K562 (cell line): ENCODE data around the gene MC3R. TPM values are rescaled to one million over a fixed set of nuclear protein-coding genes. Genes with fewer than 3 reads are reported as not detected.
A peak's percentile ranks its signal among the peaks of the same experiment; 100 is the strongest.

Experiments used
- CBFA2T3 ChIP-seq: fragments of 450-650 bp; IDR thresholded peaks from 2 replicates; pipeline ENCODE4 v1.6.1; 2017
- KDM4B ChIP-seq, 2 experiments: fragments of 450-650 bp in 1 of 2; sonication (generic) in 1 of 2; IDR thresholded peaks; 2 replicates each; pipeline ENCODE4 v1.6.1; 2016 to 2017; ENCODE audit warnings: borderline replicate concordance in 2 of 2, antibody characterized with exemption in 1 of 2, low read depth in 1 of 2, mild to moderate bottlenecking in 1 of 2
- MEF2A ChIP-seq: IDR thresholded peaks from 2 replicates; pipeline ENCODE4 v1.6.1; 2011; ENCODE audit warnings: low read depth, mild to moderate bottlenecking, low read length, moderate library complexity; ENCODE audit not compliant: control insufficient read depth
- RAD51 ChIP-seq: fragments of 450-650 bp; IDR thresholded peaks from 2 replicates; pipeline ENCODE4 v1.7.1; 2016; ENCODE audit warnings: low read depth, mild to moderate bottlenecking, borderline replicate concordance
- RBM14 ChIP-seq: fragments of 200-400 bp; formaldehyde crosslinking; IDR thresholded peaks from 2 replicates; pipeline ENCODE4 v1.6.1; 2018; ENCODE audit warnings: low read depth, mild to moderate bottlenecking, low read length, moderate library complexity, borderline replicate concordance; ENCODE audit not compliant: insufficient read depth
- TBP ChIP-seq: optimal IDR thresholded peaks from 2 replicates; pipeline ENCODE3; 2011; ENCODE audit warnings: low read depth, low read length, improper control_type of control experiment
- YY1 ChIP-seq, 3 experiments: IDR thresholded peaks; 2 replicates each; pipeline ENCODE4 v1.6.1; 2011; ENCODE audit warnings: low read length in 2 of 3, mild to moderate bottlenecking in 2 of 3, moderate library complexity in 2 of 3, borderline replicate concordance in 1 of 3, control low read depth in 1 of 3, low read depth in 1 of 3; ENCODE audit not compliant: insufficient read depth in 3 of 3, insufficient replicate concordance in 2 of 3, control insufficient read depth in 1 of 3, insufficient read length in 1 of 3; ENCODE audit errors: extremely low read depth in 1 of 3
- ZNF253 ChIP-seq: fragments of 250-450 bp; sonication (Bioruptor Pico); conservative IDR thresholded peaks from 2 replicates; pipeline ENCODE4 v1.6.1; 2021; ENCODE audit warnings: mild to moderate bottlenecking
- ZNF79 ChIP-seq: fragments of 250-450 bp; sonication (Bioruptor Pico); IDR thresholded peaks from 2 replicates; pipeline ENCODE4 v1.4.0; 2020; ENCODE audit warnings: low read depth, mild to moderate bottlenecking, moderate library complexity
- polyA plus RNA-seq, 8 experiments: library from polyadenylated mRNA; depleted of rRNA in 4 of 8; stranded (reverse) in 5 of 8; unstranded in 3 of 8; fragments of >200 nt; fragmentation: Nextera tagmentation in 2 of 8; fragmentation: Illumina TruSeq in 1 of 8; extraction: Ambion mirVana in 2 of 8; extraction: Trizol in 1 of 8; gene quantifications; 2 replicates each; pipeline versions ENCODE4 v1.2.1 to v1.2.3, GENCODE V29; 2011 to 2014; ENCODE audit warnings: inconsistent platforms in 1 of 8, missing spikeins in 1 of 8
- total RNA-seq, 7 experiments: library from RNA; depleted of rRNA in 6 of 7; stranded (reverse); fragments of >200 nt in 6 of 7; fragmentation: Illumina TruSeq in 2 of 7; extraction: Trizol in 2 of 7; gene quantifications; 2 replicates each; pipeline versions ENCODE4 v1.2.1 to v1.2.3, GENCODE V29; 2011 to 2021; ENCODE audit warnings: low replicate concordance in 1 of 7
- TF ChIP-seq, protein P1 (sequence below): sonication (generic); formaldehyde crosslinking; IDR thresholded peaks from 2 replicates; pipeline ENCODE4 v1.8.0; 2023; ENCODE audit warnings: mild to moderate bottlenecking, missing genetic modification reagents
- TF ChIP-seq, protein P2 (sequence below): sonication (generic); formaldehyde crosslinking; IDR thresholded peaks from 2 replicates; pipeline ENCODE4 v1.8.0; 2022; ENCODE audit warnings: mild to moderate bottlenecking, missing genetic modification reagents
- TF ChIP-seq, protein P3 (sequence below), 2 experiments: fragments of 450-650 bp in 1 of 2; sonication (generic) in 1 of 2; formaldehyde crosslinking in 1 of 2; IDR thresholded peaks; 2 replicates each; pipeline versions ENCODE4 v1.7.1 to v1.9.0; 2016 to 2022; ENCODE audit warnings: inconsistent platforms in 1 of 2, mild to moderate bottlenecking in 1 of 2, missing genetic modification reagents in 1 of 2

MC3R gene
- total and polyA plus RNA-seq, 9 of the 15 experiments (the other 6 are each of a cell fraction or from before 2014, with no cell fraction given): not detected

- no peak for TF ChIP-seq RBM14
- TF ChIP-seq YY1 (IDR thresholded peaks at IDR 0.05; ENCODE audit: borderline replicate concordance in 1 of 3, control insufficient read depth in 1 of 3, extremely low read depth in 1 of 3, insufficient read depth in 3 of 3, insufficient read length in 1 of 3, insufficient replicate concordance in 2 of 3, low read depth in 1 of 3, low read length in 2 of 3): peak in 1 of 3 experiments; percentile 49
- TF ChIP-seq, protein P1, sequence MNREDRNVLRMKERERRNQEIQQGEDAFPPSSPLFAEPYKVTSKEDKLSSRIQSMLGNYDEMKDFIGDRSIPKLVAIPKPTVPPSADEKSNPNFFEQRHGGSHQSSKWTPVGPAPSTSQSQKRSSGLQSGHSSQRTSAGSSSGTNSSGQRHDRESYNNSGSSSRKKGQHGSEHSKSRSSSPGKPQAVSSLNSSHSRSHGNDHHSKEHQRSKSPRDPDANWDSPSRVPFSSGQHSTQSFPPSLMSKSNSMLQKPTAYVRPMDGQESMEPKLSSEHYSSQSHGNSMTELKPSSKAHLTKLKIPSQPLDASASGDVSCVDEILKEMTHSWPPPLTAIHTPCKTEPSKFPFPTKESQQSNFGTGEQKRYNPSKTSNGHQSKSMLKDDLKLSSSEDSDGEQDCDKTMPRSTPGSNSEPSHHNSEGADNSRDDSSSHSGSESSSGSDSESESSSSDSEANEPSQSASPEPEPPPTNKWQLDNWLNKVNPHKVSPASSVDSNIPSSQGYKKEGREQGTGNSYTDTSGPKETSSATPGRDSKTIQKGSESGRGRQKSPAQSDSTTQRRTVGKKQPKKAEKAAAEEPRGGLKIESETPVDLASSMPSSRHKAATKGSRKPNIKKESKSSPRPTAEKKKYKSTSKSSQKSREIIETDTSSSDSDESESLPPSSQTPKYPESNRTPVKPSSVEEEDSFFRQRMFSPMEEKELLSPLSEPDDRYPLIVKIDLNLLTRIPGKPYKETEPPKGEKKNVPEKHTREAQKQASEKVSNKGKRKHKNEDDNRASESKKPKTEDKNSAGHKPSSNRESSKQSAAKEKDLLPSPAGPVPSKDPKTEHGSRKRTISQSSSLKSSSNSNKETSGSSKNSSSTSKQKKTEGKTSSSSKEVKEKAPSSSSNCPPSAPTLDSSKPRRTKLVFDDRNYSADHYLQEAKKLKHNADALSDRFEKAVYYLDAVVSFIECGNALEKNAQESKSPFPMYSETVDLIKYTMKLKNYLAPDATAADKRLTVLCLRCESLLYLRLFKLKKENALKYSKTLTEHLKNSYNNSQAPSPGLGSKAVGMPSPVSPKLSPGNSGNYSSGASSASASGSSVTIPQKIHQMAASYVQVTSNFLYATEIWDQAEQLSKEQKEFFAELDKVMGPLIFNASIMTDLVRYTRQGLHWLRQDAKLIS (CRISPR knock-in tag): no peak
- no peak for TF ChIP-seq TBP
- peak; percentile 14; the same call in 1 of the 2 replicates for TF ChIP-seq RAD51
- TF ChIP-seq MEF2A: no peak
- no peak for TF ChIP-seq KDM4B (IDR thresholded peaks at IDR 0.05; ENCODE audit: borderline replicate concordance in 2 of 2, low read depth in 1 of 2)
- no peak for TF ChIP-seq CBFA2T3
- TF ChIP-seq, protein P2, sequence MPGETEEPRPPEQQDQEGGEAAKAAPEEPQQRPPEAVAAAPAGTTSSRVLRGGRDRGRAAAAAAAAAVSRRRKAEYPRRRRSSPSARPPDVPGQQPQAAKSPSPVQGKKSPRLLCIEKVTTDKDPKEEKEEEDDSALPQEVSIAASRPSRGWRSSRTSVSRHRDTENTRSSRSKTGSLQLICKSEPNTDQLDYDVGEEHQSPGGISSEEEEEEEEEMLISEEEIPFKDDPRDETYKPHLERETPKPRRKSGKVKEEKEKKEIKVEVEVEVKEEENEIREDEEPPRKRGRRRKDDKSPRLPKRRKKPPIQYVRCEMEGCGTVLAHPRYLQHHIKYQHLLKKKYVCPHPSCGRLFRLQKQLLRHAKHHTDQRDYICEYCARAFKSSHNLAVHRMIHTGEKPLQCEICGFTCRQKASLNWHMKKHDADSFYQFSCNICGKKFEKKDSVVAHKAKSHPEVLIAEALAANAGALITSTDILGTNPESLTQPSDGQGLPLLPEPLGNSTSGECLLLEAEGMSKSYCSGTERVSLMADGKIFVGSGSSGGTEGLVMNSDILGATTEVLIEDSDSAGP (CRISPR knock-in tag): no peak
- TF ChIP-seq ZNF79 (CRISPR knock-in tag): no peak
- no peak for TF ChIP-seq ZNF253 (CRISPR knock-in tag)
- TF ChIP-seq, protein P3, sequence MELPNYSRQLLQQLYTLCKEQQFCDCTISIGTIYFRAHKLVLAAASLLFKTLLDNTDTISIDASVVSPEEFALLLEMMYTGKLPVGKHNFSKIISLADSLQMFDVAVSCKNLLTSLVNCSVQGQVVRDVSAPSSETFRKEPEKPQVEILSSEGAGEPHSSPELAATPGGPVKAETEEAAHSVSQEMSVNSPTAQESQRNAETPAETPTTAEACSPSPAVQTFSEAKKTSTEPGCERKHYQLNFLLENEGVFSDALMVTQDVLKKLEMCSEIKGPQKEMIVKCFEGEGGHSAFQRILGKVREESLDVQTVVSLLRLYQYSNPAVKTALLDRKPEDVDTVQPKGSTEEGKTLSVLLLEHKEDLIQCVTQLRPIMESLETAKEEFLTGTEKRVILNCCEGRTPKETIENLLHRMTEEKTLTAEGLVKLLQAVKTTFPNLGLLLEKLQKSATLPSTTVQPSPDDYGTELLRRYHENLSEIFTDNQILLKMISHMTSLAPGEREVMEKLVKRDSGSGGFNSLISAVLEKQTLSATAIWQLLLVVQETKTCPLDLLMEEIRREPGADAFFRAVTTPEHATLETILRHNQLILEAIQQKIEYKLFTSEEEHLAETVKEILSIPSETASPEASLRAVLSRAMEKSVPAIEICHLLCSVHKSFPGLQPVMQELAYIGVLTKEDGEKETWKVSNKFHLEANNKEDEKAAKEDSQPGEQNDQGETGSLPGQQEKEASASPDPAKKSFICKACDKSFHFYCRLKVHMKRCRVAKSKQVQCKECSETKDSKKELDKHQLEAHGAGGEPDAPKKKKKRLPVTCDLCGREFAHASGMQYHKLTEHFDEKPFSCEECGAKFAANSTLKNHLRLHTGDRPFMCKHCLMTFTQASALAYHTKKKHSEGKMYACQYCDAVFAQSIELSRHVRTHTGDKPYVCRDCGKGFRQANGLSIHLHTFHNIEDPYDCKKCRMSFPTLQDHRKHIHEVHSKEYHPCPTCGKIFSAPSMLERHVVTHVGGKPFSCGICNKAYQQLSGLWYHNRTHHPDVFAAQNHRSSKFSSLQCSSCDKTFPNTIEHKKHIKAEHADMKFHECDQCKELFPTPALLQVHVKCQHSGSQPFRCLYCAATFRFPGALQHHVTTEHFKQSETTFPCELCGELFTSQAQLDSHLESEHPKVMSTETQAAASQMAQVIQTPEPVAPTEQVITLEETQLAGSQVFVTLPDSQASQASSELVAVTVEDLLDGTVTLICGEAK (IDR thresholded peaks at IDR 0.05): no peak
- TF ChIP-seq, protein P3 (CRISPR knock-in tag; IDR thresholded peaks at IDR 0.05): no peak
These were observed 50.8 kb downstream of the MC3R start (continued) for GRCh38 chr20:56299362-56299761.
